IPS-18a (cell line): ENCODE measurements around the gene PTPRN2.

Source experiments
- H3K27ac ChIP-seq: one replicate; pipeline ENCODE4 v1.5.1; 2013; ENCODE audit warnings: low read length
- H3K27me3 ChIP-seq: one replicate; pipeline ENCODE4 v1.6.1; 2013; ENCODE audit warnings: mild to moderate bottlenecking, low read length; ENCODE audit not compliant: control insufficient read depth, insufficient read depth
- H3K36me3 ChIP-seq: one replicate; pipeline ENCODE4 v1.6.1; 2013; ENCODE audit warnings: low read depth, low read length; ENCODE audit not compliant: control insufficient read depth
- H3K4me1 ChIP-seq: one replicate; pipeline ENCODE4 v1.6.1; 2013; ENCODE audit warnings: low read depth, low read length; ENCODE audit not compliant: control insufficient read depth
- H3K4me3 ChIP-seq: one replicate; pipeline ENCODE4 v1.5.1; 2013; ENCODE audit warnings: low read length
- H3K9ac ChIP-seq: one replicate; pipeline ENCODE4 v1.6.1; 2013; ENCODE audit warnings: mild to moderate bottlenecking, low read length, moderate library complexity
- H3K9me3 ChIP-seq: one replicate; pipeline ENCODE4 v1.6.1; 2013; ENCODE audit warnings: low read depth, low read length; ENCODE audit not compliant: control insufficient read depth

PTPRN2 gene

DNA sequence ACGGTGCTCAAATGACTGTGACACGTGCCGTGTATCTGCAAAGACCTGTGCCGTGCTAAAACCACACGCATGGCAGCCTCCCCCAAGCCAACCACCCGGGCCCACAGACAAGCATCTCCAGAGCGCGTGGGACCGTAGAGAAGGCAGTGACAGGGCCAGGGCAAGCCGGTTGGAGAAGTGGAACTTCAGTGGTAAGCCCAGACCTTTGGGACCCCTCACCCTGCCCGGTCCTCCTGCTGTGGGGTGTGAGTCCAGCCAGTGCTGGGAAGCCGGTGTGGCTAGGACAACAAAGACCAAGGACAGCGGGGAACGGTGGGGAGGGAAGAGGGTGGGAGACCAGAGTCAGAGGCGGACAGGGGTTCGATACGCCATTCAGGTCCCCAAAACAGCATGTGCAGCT is 774.6 kb downstream of the PTPRN2 start:
- Histone ChIP-seq H3K4me3 (no peak overlapping the region), H3K9ac (no peak overlapping the region), H3K9me3 (peaks cover 5% of the 10 kb centered on the region), H3K4me1 (no peaks in the 10 kb centered on the region), H3K27me3 (no peaks in the 10 kb centered on the region), H3K27ac (no peak overlapping the region), H3K36me3 (no peaks in the 10 kb centered on the region)

GRCh38 chr7:157811946-157812345 is 775.7 kb downstream of the PTPRN2 start:
- H3K9ac ChIP-seq, result no peak overlapping the region
- no peak overlapping the region for H3K27ac ChIP-seq
- peaks cover 10% of the 10 kb centered on the region for H3K9me3 ChIP-seq
- H3K4me1 ChIP-seq, result peaks cover 5% of the 10 kb centered on the region
- H3K36me3 ChIP-seq, result no peaks in the 10 kb centered on the region
- H3K27me3 ChIP-seq, result no peaks in the 10 kb centered on the region
- H3K4me3 ChIP-seq, result no peak overlapping the region

- Histone ChIP-seq H3K27me3 (no peaks in the 10 kb centered on the region), H3K4me1 (peaks cover 14% of the 10 kb centered on the region), H3K27ac (no peak overlapping the region), H3K36me3 (no peaks in the 10 kb centered on the region), H3K4me3 (no peak overlapping the region), H3K9ac (no peak overlapping the region), H3K9me3 (peaks cover 10% of the 10 kb centered on the region)
These were observed 777.5 kb downstream of the PTPRN2 start for GRCh38 chr7:157809863-157810851.

GRCh38 chr7:157809154-157809862 is 778.3 kb downstream of the PTPRN2 start:
- Histone ChIP-seq H3K9me3 (peaks cover 10% of the 10 kb centered on the region), H3K4me1 (peaks cover 18% of the 10 kb centered on the region)

GRCh38 chr7:157808042-157808441 is 779.6 kb downstream of the PTPRN2 start:
- Histone ChIP-seq H3K4me3 (no peak overlapping the region), H3K27ac (no peak overlapping the region), H3K4me1 (peaks cover 18% of the 10 kb centered on the region), H3K9me3 (peaks cover 10% of the 10 kb centered on the region), H3K9ac (no peak overlapping the region), H3K36me3 (no peaks in the 10 kb centered on the region), H3K27me3 (no peaks in the 10 kb centered on the region)

More at GRCh38 chr7:157809154-157809862, 778.3 kb downstream of the PTPRN2 start:
- Histone ChIP-seq H3K36me3 (no peaks in the 10 kb centered on the region), H3K27me3 (no peaks in the 10 kb centered on the region), H3K27ac (no peak overlapping the region), H3K4me3 (no peak overlapping the region), H3K9ac (no peak overlapping the region)

DNA sequence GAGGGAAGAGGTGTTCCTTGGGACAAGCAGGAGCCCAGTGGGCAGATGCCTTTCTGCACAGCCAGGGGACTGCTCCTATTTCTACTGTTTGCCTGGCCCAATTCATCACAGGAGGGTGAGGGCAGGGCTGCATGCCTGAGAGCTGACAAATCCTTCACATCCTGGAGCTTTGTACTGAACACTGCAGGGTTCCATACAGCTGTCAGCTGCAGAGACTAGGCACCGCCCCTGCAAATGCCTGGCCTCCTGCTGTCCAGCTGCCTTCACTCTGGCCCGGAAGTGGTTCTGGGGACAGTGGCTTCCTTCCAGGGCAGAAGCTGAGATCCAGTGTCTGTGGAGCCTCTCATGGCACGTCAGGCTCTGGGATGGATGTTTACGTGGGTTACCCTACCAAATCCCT is 780.1 kb downstream of the PTPRN2 start:
- Histone ChIP-seq H3K4me3 (no peak overlapping the region), H3K9ac (no peak overlapping the region), H3K36me3 (no peaks in the 10 kb centered on the region), H3K27ac (no peak overlapping the region), H3K9me3 (peaks cover 10% of the 10 kb centered on the region), H3K27me3 (no peaks in the 10 kb centered on the region), H3K4me1 (peaks cover 18% of the 10 kb centered on the region)

- peaks cover 10% of the 10 kb centered on the region for H3K9me3 ChIP-seq
- no peak overlapping the region for H3K4me3 ChIP-seq
- H3K27me3 ChIP-seq, result no peaks in the 10 kb centered on the region
- H3K36me3 ChIP-seq, result no peaks in the 10 kb centered on the region
- H3K4me1 ChIP-seq, result peaks cover 18% of the 10 kb centered on the region
- no peak overlapping the region for H3K9ac ChIP-seq
- no peak overlapping the region for H3K27ac ChIP-seq
These were observed 780.9 kb downstream of the PTPRN2 start for GRCh38 chr7:157806711-157807110.

DNA sequence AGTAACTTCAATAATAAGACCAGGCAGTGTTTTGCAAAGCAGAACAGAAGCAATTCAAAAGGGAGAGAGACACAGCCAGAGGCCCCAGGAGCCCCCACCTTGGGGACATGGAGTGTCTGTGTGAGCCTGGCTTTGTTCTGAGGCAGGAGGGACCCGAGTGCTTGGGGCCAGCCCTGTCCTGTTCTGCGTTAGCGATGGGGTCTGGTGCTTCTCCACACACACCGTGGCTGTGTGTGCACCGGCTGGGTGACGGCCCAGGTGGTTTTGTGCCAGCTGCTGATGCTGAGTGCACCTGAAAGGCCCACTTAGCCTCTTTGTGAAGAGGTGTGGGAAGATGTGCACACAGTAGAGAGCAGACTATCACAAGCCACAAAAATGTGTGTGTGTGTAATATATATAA is 781.9 kb downstream of the PTPRN2 start:
- Histone ChIP-seq H3K4me3 (no peak overlapping the region), H3K9me3 (peaks cover 10% of the 10 kb centered on the region), H3K27me3 (no peaks in the 10 kb centered on the region), H3K27ac (no peak overlapping the region), H3K9ac (no peak overlapping the region), H3K4me1 (peaks cover 18% of the 10 kb centered on the region), H3K36me3 (no peaks in the 10 kb centered on the region)

DNA sequence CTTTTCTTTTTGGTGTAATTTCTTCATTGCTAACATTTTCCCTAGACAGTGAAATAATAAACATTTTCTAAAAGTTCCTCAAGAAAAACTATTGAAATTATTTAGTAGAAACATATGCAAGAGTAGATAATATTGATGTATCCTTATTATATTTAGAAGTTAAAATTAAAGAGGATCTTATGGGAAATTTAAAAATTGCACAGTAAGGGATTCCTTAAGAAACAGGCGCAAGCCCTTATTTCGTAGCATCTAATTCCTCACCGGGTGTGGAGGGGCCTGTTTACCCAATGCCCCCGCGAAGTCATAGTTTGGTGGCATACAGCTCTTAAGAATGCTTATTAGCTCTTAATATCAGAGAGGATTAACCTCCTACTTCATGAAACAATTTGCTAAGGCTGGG is 783.7 kb downstream of the PTPRN2 start:
- no peak overlapping the region for H3K4me3 ChIP-seq
- no peaks in the 10 kb centered on the region for H3K27me3 ChIP-seq
- H3K27ac ChIP-seq, result no peak overlapping the region
- H3K4me1 ChIP-seq, result peaks cover 18% of the 10 kb centered on the region
- H3K36me3 ChIP-seq, result no peaks in the 10 kb centered on the region
- H3K9me3 ChIP-seq, result peaks cover 10% of the 10 kb centered on the region
- no peak overlapping the region for H3K9ac ChIP-seq

DNA sequence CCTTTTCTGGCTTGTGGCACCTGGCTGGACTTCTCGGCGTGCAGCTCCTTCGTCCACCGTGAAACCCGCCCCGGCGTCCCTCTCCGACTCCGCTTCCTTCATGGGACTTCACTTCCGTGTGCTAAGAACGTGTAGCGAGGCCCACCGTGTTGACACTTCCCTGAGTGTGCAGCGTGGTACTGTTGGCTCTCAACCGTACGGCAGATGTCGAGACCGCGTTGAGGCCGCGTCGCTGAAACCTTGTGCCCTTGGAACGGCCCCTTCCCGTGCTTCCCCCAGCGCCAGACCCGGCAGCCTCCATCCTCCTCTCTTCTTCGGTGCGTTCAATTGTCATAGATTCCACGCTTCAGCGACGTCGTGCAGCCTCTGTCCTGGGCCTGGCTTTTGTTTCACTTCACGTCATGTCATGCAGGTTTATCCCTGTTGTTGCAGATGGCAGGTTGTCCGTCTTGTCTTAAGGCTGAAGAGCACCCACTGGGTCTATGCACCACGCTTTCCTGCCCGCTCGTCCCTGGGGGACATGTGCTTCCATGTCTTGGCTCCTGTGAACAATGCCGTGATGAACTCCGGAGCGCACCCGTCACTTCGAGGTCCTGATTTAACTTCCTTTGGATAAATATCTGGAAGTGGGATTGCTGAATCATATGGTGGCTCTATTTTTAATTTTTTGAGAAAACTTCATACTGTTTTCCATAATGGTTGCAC is 785.5 kb downstream of the PTPRN2 start:
- H3K27me3 ChIP-seq, result no peaks in the 10 kb centered on the region
- H3K27ac ChIP-seq, result no peak overlapping the region
- H3K9me3 ChIP-seq, result no peaks in the 10 kb centered on the region

DNA sequence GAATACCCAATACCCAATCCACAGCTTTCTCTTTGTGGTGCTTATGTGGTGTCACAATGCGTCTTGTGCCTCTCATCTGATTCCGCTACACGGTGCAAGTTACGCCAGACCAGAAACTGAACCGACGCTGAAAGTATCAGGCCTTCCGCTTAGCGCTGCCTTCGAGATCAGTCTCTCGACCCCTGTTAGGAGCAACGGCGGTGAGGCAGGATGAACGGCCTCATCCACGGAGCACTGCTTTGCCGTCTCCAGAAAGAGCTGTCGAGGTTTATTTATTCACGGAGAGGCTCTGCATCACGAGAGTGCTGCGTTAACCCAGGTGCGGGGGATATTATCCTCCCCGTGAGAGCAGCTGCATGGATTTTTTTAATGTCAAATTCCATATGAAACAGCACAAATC is 786.5 kb downstream of the PTPRN2 start:
- H3K9ac ChIP-seq, result no peak overlapping the region
- H3K27me3 ChIP-seq, result no peaks in the 10 kb centered on the region
- peaks cover 11% of the 10 kb centered on the region for H3K4me1 ChIP-seq
- no peaks in the 10 kb centered on the region for H3K36me3 ChIP-seq
- H3K27ac ChIP-seq, result no peak overlapping the region
- H3K4me3 ChIP-seq, result no peak overlapping the region
- no peaks in the 10 kb centered on the region for H3K9me3 ChIP-seq

More for the DNA sequence above, 785.5 kb downstream of the PTPRN2 start:
- H3K4me1 ChIP-seq, result peaks cover 15% of the 10 kb centered on the region
- no peak overlapping the region for H3K9ac ChIP-seq
- H3K36me3 ChIP-seq, result no peaks in the 10 kb centered on the region
- no peak overlapping the region for H3K4me3 ChIP-seq
